Measurements from ENCODE around the gene CD2. TPM values are rescaled to one million over a fixed set of nuclear protein-coding genes. Genes with fewer than 3 reads are reported as not detected.

The CD2 gene
- total RNA-seq, 2 experiments from 2014 or later = 206 to 258 TPM

DNA sequence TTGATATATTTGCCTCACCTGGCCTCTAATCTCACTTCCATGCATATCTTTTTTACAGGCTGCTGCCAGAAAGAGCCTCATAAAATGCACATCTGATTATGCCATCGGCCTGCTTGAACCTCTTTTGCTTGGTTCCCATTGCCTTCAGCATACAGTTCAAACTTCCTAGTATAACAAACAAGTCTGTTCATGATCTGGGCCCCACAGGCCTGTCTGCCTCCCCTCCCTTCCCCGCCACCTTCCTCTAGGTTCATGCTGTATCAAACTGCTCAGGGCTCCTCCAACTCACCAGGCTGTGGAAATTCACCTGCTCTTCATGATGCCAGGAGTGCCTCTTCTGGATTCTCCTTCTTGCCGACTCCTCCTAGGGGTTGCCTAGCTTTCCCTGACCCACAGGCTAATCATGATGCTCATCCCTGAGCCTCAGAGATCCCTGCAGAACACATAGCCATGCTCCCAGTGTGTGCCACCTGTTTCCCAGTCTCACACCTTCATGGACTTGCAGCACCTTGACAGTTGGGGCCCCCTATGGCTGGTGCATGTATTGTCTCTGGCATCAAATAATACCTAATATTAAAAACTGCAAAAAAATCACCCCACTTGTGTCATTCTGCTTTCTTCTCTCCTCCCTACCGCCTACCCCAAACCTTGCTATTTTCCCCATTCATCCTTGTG lies 33.7 kb upstream of the CD2 start:
- no peak overlapping the region for H3K4me3 Mint-ChIP-seq
- peaks cover 4% of the 10 kb centered on the region for H3K4me1 Mint-ChIP-seq
- CTCF ChIA-PET = interaction anchor here (0.9 kb wide), 1 partner anchor 161 kb away, joined by 4 read pairs; no protein-coding TSS in a partner anchor
- no peak overlapping the region for H3K27ac Mint-ChIP-seq
- no peaks in the 10 kb centered on the region for H3K36me3 Mint-ChIP-seq (ENCODE audit: low read depth)
- POLR2A ChIA-PET = interaction anchor here (0.7 kb wide), 1 partner anchor 58 kb away, joined by 3 read pairs; no protein-coding TSS in a partner anchor
- peaks cover 12% of the 10 kb centered on the region for H3K27me3 Mint-ChIP-seq
- no peak for DNase-seq
- peaks cover 5% of the 10 kb centered on the region for H3K9me3 Mint-ChIP-seq

GRCh38 chr1:116721039-116721405 lies 33.2 kb upstream of the CD2 start:
- POLR2A ChIA-PET = no interaction called here

GRCh38 chr1:116721451-116722007 lies 32.7 kb upstream of the CD2 start:
- H3K36me3 Mint-ChIP-seq (ENCODE audit: low read depth) = no peaks in the 10 kb centered on the region
- peaks cover 9% of the 10 kb centered on the region for H3K4me1 Mint-ChIP-seq
- POLR2A ChIA-PET = no interaction called here
- no peak overlapping the region for H3K4me3 Mint-ChIP-seq
- H3K9me3 Mint-ChIP-seq = peaks cover 5% of the 10 kb centered on the region
- peaks cover 4% of the 10 kb centered on the region for H3K27me3 Mint-ChIP-seq
- no peak for DNase-seq
- H3K27ac Mint-ChIP-seq = no peak overlapping the region
- CTCF ChIA-PET = interaction anchor here (0.9 kb wide), 1 partner anchor 160 kb away, joined by 4 read pairs; no protein-coding TSS in a partner anchor

More at GRCh38 chr1:116721039-116721405, 33.2 kb upstream of the CD2 start:
- Mint-ChIP-seq H3K4me3 (no peak overlapping the region), H3K4me1 (peaks cover 5% of the 10 kb centered on the region), H3K9me3 (peaks cover 5% of the 10 kb centered on the region), H3K36me3 (ENCODE audit: low read depth) (no peaks in the 10 kb centered on the region), H3K27me3 (peaks cover 8% of the 10 kb centered on the region), H3K27ac (no peak overlapping the region)
- DNase-seq = no peak
- CTCF ChIA-PET = interaction anchor here (0.9 kb wide), 1 partner anchor 161 kb away, joined by 4 read pairs; no protein-coding TSS in a partner anchor

GRCh38 chr1:116722016-116722838 lies 32.0 kb upstream of the CD2 start:
- Mint-ChIP-seq H3K4me1 (peaks cover 15% of the 10 kb centered on the region), H3K36me3 (ENCODE audit: low read depth) (no peaks in the 10 kb centered on the region), H3K9me3 (peaks cover 5% of the 10 kb centered on the region), H3K4me3 (no peak overlapping the region), H3K27me3 (no peaks in the 10 kb centered on the region), H3K27ac (no peak overlapping the region)
- DNase-seq = no peak
- CTCF ChIA-PET = interaction anchor here (0.6 to 1.5 kb wide), 3 partner anchors 9 to 42 kb away, joined by 3 to 5 read pairs (median 4); no protein-coding TSS in a partner anchor
- POLR2A ChIA-PET = no interaction called here

DNA sequence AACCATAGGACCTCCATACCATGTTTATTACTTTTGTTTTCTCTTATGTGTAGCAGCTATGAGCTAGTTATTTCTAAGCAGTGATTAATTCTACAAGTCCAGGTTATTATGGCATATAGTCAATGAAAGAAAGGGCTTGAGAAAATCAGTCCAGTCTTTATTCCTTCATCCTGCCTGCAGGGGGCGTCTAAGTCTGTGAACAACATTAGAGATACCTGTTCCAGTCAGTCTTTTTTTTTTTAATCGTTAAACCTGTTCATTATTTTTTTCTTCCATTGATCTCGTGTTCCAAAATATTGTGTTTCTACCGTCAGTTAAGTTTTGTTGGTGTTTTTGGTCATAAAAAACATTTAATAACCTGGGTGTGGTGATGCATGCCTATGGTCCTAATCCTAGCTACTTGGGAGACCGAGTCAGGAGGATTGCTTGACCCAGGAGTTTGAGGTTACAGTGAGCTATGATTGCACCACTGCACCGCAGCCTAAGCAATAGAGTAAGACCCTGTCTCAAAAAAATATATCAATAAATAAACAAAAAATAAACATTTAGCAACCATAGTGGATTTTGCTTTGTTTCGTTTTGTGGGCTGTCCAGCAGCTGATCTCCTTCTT lies 29.4 kb upstream of the CD2 start:
- ChIA-PET POLR2A (no interaction called here), CTCF (interaction anchor here (0.5 to 5.8 kb wide), 16 partner anchors 9 to 404 kb away, joined by 3 to 46 read pairs (median 4); partner anchors contain the start of gene TTF2)
- no peaks in the 10 kb centered on the region for H3K36me3 Mint-ChIP-seq (ENCODE audit: low read depth)
- no peak overlapping the region for H3K27ac Mint-ChIP-seq
- DNase-seq = peak; percentile 90
- H3K4me3 Mint-ChIP-seq = no peak overlapping the region
- no peaks in the 10 kb centered on the region for H3K27me3 Mint-ChIP-seq
- peaks cover 23% of the 10 kb centered on the region for H3K4me1 Mint-ChIP-seq
- H3K9me3 Mint-ChIP-seq = no peaks in the 10 kb centered on the region

DNA sequence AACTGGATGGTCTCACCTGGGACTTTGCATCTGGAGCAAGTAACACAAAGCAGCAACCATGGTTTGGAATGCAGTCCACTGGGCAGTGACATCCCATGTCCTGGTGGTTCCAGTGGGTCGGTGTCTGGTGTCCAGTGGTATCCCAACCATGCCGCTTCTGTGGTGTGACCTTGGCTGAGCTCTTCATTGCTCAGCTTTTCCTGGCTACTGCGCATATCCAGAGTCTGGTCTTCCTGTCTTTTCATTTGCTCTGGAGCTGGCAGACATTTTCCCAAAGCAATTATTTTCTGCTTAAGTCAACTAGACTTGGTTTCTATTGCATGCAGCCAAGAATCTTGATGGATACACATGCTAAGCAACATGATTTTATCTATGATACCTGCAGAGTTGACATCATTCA lies 28.4 kb upstream of the CD2 start:
- Mint-ChIP-seq H3K27ac (no peak overlapping the region), H3K36me3 (ENCODE audit: low read depth) (no peaks in the 10 kb centered on the region), H3K4me3 (no peak overlapping the region), H3K9me3 (no peaks in the 10 kb centered on the region), H3K27me3 (no peaks in the 10 kb centered on the region), H3K4me1 (peaks cover 23% of the 10 kb centered on the region)
- ChIA-PET POLR2A (no interaction called here), CTCF (interaction anchor here (0.9 to 5.8 kb wide), 9 partner anchors 8 to 403 kb away, joined by 3 to 46 read pairs (median 6); partner anchors contain the start of gene TTF2)
- DNase-seq = no peak

- POLR2A ChIA-PET = no interaction called here
- H3K27ac Mint-ChIP-seq = no peak overlapping the region
Measured at GRCh38 chr1:116726872-116727820, 27.1 kb upstream of the CD2 start.

GRCh38 chr1:116731439-116731838 lies 22.8 kb upstream of the CD2 start:
- H3K27ac Mint-ChIP-seq = no peak overlapping the region
- H3K27me3 Mint-ChIP-seq = no peaks in the 10 kb centered on the region
- CTCF ChIA-PET = no interaction called here
- no peaks in the 10 kb centered on the region for H3K9me3 Mint-ChIP-seq
- H3K4me1 Mint-ChIP-seq = peaks cover 23% of the 10 kb centered on the region
- no peak for DNase-seq
- POLR2A ChIA-PET = no interaction called here
- no peak overlapping the region for H3K4me3 Mint-ChIP-seq
- H3K36me3 Mint-ChIP-seq (ENCODE audit: low read depth) = no peaks in the 10 kb centered on the region

More at GRCh38 chr1:116726872-116727820, 27.1 kb upstream of the CD2 start:
- H3K4me1 Mint-ChIP-seq = peaks cover 23% of the 10 kb centered on the region
- CTCF ChIA-PET = interaction anchor here (0.9 to 5.8 kb wide), 5 partner anchors 10 to 325 kb away, joined by 3 to 46 read pairs (median 3); no protein-coding TSS in a partner anchor
- no peak for DNase-seq
- no peaks in the 10 kb centered on the region for H3K36me3 Mint-ChIP-seq (ENCODE audit: low read depth)
- H3K9me3 Mint-ChIP-seq = no peaks in the 10 kb centered on the region
- H3K27me3 Mint-ChIP-seq = no peaks in the 10 kb centered on the region
- no peak overlapping the region for H3K4me3 Mint-ChIP-seq

DNA sequence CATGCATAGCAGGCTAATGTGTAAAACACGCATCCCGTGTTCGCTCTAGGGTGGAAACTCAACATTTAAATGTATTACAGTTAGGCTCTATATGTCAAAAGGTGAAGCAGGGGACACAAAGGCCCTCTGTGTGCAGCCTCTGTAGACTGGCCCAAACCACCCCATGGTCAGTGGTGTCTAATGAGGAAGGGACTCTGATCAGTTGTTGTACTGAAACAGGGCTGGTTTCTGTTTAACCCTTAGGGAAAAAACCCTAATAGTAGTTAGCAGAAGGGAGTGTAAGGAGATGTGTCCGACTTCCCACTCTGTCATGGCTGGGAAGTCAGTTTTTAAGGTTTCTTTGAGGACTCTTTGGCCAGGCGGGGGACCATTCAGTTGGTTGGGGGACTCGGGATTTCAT lies 21.5 kb upstream of the CD2 start:
- DNase-seq = no peak
- Mint-ChIP-seq H3K27me3 (no peaks in the 10 kb centered on the region), H3K4me1 (peaks cover 24% of the 10 kb centered on the region), H3K4me3 (no peak overlapping the region), H3K9me3 (no peaks in the 10 kb centered on the region), H3K27ac (no peak overlapping the region), H3K36me3 (ENCODE audit: low read depth) (no peaks in the 10 kb centered on the region)
- ChIA-PET POLR2A (no interaction called here), CTCF (interaction anchor here (1.3 to 2.6 kb wide), 4 partner anchors 8 to 328 kb away, joined by 3 to 15 read pairs (median 4); partner anchors contain the start of gene TTF2)

GRCh38 chr1:116733476-116734365 lies 20.5 kb upstream of the CD2 start:
- Mint-ChIP-seq H3K4me1 (peaks cover 34% of the 10 kb centered on the region), H3K27ac (no peak overlapping the region), H3K36me3 (ENCODE audit: low read depth) (no peaks in the 10 kb centered on the region), H3K4me3 (no peak overlapping the region), H3K9me3 (no peaks in the 10 kb centered on the region), H3K27me3 (no peaks in the 10 kb centered on the region)
- no peak for DNase-seq
- CTCF ChIA-PET = interaction anchor here (0.6 to 2.6 kb wide), 8 partner anchors 9 to 327 kb away, joined by 3 to 15 read pairs (median 4); partner anchors contain the start of gene TTF2
- POLR2A ChIA-PET = interaction anchor here (0.7 kb wide), 1 partner anchor 74 kb away, joined by 3 read pairs; no protein-coding TSS in a partner anchor

DNA sequence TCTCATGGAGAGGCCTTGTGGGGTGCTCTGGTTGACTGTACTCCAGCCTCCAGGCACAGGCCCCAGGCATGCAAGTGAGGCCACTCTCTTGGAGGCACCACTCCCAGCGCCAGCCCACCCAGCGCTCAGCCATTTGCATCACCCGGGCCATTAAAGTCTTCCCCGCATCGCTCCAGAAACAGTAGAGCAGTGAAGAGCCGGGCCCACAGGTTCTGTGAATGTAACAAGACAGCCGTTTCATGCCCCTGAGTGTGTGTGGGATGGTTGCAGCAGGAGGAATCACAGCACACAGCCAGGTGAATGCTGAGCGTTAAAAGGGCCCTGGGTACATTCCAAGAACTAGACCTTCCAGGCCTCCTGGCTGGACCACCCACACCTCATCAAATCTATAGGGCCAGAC lies 19.0 kb upstream of the CD2 start:
- no peak overlapping the region for H3K27ac Mint-ChIP-seq
- ChIA-PET POLR2A (no interaction called here), CTCF (interaction anchor here (1.7 to 2.6 kb wide), 2 partner anchors 11 to 28 kb away, joined by 4 to 15 read pairs; no protein-coding TSS in a partner anchor)
- H3K36me3 Mint-ChIP-seq (ENCODE audit: low read depth) = peaks cover 3% of the 10 kb centered on the region
- no peaks in the 10 kb centered on the region for H3K27me3 Mint-ChIP-seq
- H3K4me1 Mint-ChIP-seq = peaks cover 45% of the 10 kb centered on the region
- H3K9me3 Mint-ChIP-seq = no peaks in the 10 kb centered on the region
- DNase-seq = no peak
- H3K4me3 Mint-ChIP-seq = no peak overlapping the region

Data from activated CD4-positive, alpha-beta T cell treated with anti-CD3 and anti-CD28 coated beads, Interleukin-2, amount 10 ng/mL, durations not matched to agents 7 days and 5 days (primary cell).